Left kidney (tissue), 2 donors: Measurements from ENCODE around the gene KLC4. TPM values are rescaled to one million over a fixed set of nuclear protein-coding genes. Genes with fewer than 3 reads are reported as not detected.
A peak's percentile ranks its signal among the peaks of the same experiment; 100 is the strongest.
"Not testable (repeated sequence)": the region's sequence is repeated elsewhere in the genome, so short reads cannot be mapped to it uniquely, and the experiment has no call there.

Experiments
- DNase-seq: peaks from one replicate; pipeline ENCODE4 v3.0.0-alpha.2; 2013
- polyA plus RNA-seq: library from polyadenylated mRNA; unstranded; fragments of 120-200 nt; gene quantifications from one replicate; pipeline ENCODE4 v1.2.1, GENCODE V29; 2013; ENCODE audit not compliant: insufficient read length

KLC4 gene
- polyA plus RNA-seq, 1 donor = 72.4 TPM

GRCh38 chr6:43092635-43093034, 33.2 kb downstream of the KLC4 start:
- no peak for DNase-seq

- no peak for DNase-seq
Measured at GRCh38 chr6:43093436-43094289, 34.2 kb downstream of the KLC4 start.

- no peak for DNase-seq
Measured at GRCh38 chr6:43095939-43096338, 36.5 kb downstream of the KLC4 start.

- peak; percentile 48 for DNase-seq
Measured at GRCh38 chr6:43096451-43097097, 37.1 kb downstream of the KLC4 start.

GRCh38 chr6:43097098-43097489, 37.7 kb downstream of the KLC4 start:
- no peak for DNase-seq

GRCh38 chr6:43097502-43097901, 38.1 kb downstream of the KLC4 start:
- no peak for DNase-seq

GRCh38 chr6:43101497-43101896, 42.1 kb downstream of the KLC4 start:
- peak; percentile 60 for DNase-seq

- DNase-seq = no peak
Measured at GRCh38 chr6:43103253-43103876, 43.9 kb downstream of the KLC4 start.

- DNase-seq = no peak
Measured at GRCh38 chr6:43105538-43106222, 46.2 kb downstream of the KLC4 start.

GRCh38 chr6:43107344-43108062, 48.1 kb downstream of the KLC4 start:
- no peak for DNase-seq

- DNase-seq = no peak
Measured at GRCh38 chr6:43113431-43114260, 54.2 kb downstream of the KLC4 start.

GRCh38 chr6:43115365-43115764, 55.9 kb downstream of the KLC4 start:
- no peak for DNase-seq

GRCh38 chr6:43117466-43117865, 58.0 kb downstream of the KLC4 start:
- DNase-seq = not testable (repeated sequence)

GRCh38 chr6:43119482-43119881, 60.1 kb downstream of the KLC4 start:
- no peak for DNase-seq

GRCh38 chr6:43120101-43120763, 60.8 kb downstream of the KLC4 start:
- no peak for DNase-seq

GRCh38 chr6:43120944-43121913, 61.8 kb downstream of the KLC4 start:
- DNase-seq = no peak

GRCh38 chr6:43122146-43122545, 62.7 kb downstream of the KLC4 start:
- no peak for DNase-seq

- no peak for DNase-seq
Measured at GRCh38 chr6:43123461-43124314, 64.3 kb downstream of the KLC4 start.
